Osteoblast (primary cell): ENCODE results near the gene UMODL1. TPM values are rescaled to one million over a fixed set of nuclear protein-coding genes. Genes with fewer than 3 reads are reported as not detected.

Experiments
- DNase-seq: peaks from one replicate; pipeline ENCODE4 v3.0.0; 2011; ENCODE audit warnings: low spot score, mixed read lengths; ENCODE audit not compliant: insufficient read length; ENCODE audit errors: missing footprints
- H2AFZ ChIP-seq: 2 replicates; pipeline ENCODE4 v1.6.0; 2011; ENCODE audit warnings: mild to moderate bottlenecking, low read length
- H3K27ac ChIP-seq: 2 replicates; pipeline ENCODE4 v1.5.1; 2011; ENCODE audit warnings: mild to moderate bottlenecking, low read depth, low read length, moderate library complexity
- H3K27me3 ChIP-seq: 2 replicates; pipeline ENCODE4 v1.6.0; 2012; ENCODE audit warnings: mild to moderate bottlenecking, control low read depth, inconsistent platforms, low read length, moderate library complexity; ENCODE audit not compliant: insufficient read depth
- H3K36me3 ChIP-seq: 2 replicates; pipeline ENCODE4 v1.5.1; 2011; ENCODE audit warnings: mild to moderate bottlenecking, low read length, control low read depth, moderate library complexity; ENCODE audit not compliant: insufficient read depth
- H3K4me1 ChIP-seq: 2 replicates; pipeline ENCODE4 v1.5.1; 2011; ENCODE audit warnings: mild to moderate bottlenecking, low read length, control low read depth, moderate library complexity; ENCODE audit not compliant: insufficient read depth
- H3K4me2 ChIP-seq: 2 replicates; pipeline ENCODE4 v1.6.0; 2011; ENCODE audit warnings: mild to moderate bottlenecking, low read length; ENCODE audit not compliant: insufficient read depth
- H3K4me3 ChIP-seq: fragments of 200-600 bp; sonication (generic); 3 replicates; pipeline ENCODE4 v1.5.1; 2012; ENCODE audit warnings: mild to moderate bottlenecking, low read length, inconsistent platforms; ENCODE audit not compliant: insufficient read depth
- H3K79me2 ChIP-seq: 2 replicates; pipeline ENCODE4 v1.6.0; 2012; ENCODE audit warnings: mild to moderate bottlenecking, low read length, control low read depth, inconsistent platforms; ENCODE audit not compliant: insufficient read depth
- H3K9me3 ChIP-seq: 2 replicates; pipeline ENCODE4 v1.5.1; 2011; ENCODE audit warnings: low read depth, low read length, control low read depth
- H4K20me1 ChIP-seq: 2 replicates; pipeline ENCODE4 v1.6.0; 2012; ENCODE audit warnings: mild to moderate bottlenecking, low read length, control low read depth; ENCODE audit not compliant: insufficient read depth
- total RNA-seq: library from RNA; depleted of rRNA; stranded (reverse); fragments of >200 nt; gene quantifications from 2 replicates; pipeline ENCODE4 v1.2.3, GENCODE V29; 2012
- TF ChIP-seq, protein P1 (sequence below): IDR thresholded peaks from 2 replicates; pipeline ENCODE4 v1.5.1; 2011; ENCODE audit warnings: mild to moderate bottlenecking, low read depth, low read length, moderate library complexity; ENCODE audit errors: extremely low read depth

The UMODL1 gene
- total RNA-seq, 1 donor = not detected

- H3K27me3 ChIP-seq = peaks cover 3% of the 10 kb centered on the region
- H3K27ac ChIP-seq = no peak overlapping the region
- no peaks in the 10 kb centered on the region for H3K9me3 ChIP-seq
- no peak overlapping the region for H2AFZ ChIP-seq
- peak; percentile 59 for DNase-seq
- no peaks in the 10 kb centered on the region for H3K4me1 ChIP-seq
- no peaks in the 10 kb centered on the region for H3K36me3 ChIP-seq
- H3K4me3 ChIP-seq = no peak overlapping the region
- TF ChIP-seq, protein P1, sequence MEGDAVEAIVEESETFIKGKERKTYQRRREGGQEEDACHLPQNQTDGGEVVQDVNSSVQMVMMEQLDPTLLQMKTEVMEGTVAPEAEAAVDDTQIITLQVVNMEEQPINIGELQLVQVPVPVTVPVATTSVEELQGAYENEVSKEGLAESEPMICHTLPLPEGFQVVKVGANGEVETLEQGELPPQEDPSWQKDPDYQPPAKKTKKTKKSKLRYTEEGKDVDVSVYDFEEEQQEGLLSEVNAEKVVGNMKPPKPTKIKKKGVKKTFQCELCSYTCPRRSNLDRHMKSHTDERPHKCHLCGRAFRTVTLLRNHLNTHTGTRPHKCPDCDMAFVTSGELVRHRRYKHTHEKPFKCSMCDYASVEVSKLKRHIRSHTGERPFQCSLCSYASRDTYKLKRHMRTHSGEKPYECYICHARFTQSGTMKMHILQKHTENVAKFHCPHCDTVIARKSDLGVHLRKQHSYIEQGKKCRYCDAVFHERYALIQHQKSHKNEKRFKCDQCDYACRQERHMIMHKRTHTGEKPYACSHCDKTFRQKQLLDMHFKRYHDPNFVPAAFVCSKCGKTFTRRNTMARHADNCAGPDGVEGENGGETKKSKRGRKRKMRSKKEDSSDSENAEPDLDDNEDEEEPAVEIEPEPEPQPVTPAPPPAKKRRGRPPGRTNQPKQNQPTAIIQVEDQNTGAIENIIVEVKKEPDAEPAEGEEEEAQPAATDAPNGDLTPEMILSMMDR = no peak
- H3K4me2 ChIP-seq = no peak overlapping the region
- no peaks in the 10 kb centered on the region for H3K79me2 ChIP-seq
- H4K20me1 ChIP-seq = no peaks in the 10 kb centered on the region
Observed at GRCh38 chr21:42155045-42155855, 84.1 kb downstream of the UMODL1 start.

- H4K20me1 ChIP-seq = no peaks in the 10 kb centered on the region
- H2AFZ ChIP-seq = no peak overlapping the region
- DNase-seq = no peak
- no peak overlapping the region for H3K27ac ChIP-seq
- H3K4me3 ChIP-seq = no peak overlapping the region
- H3K27me3 ChIP-seq = peaks cover 3% of the 10 kb centered on the region
- H3K79me2 ChIP-seq = no peaks in the 10 kb centered on the region
- H3K36me3 ChIP-seq = no peaks in the 10 kb centered on the region
- H3K9me3 ChIP-seq = no peaks in the 10 kb centered on the region
- H3K4me2 ChIP-seq = no peak overlapping the region
- H3K4me1 ChIP-seq = no peaks in the 10 kb centered on the region
- TF ChIP-seq, protein P1 = no peak
Observed at GRCh38 chr21:42156690-42157605, 85.8 kb downstream of the UMODL1 start.

- H3K79me2 ChIP-seq = no peaks in the 10 kb centered on the region
- no peaks in the 10 kb centered on the region for H4K20me1 ChIP-seq
- peaks cover 3% of the 10 kb centered on the region for H3K27me3 ChIP-seq
- no peak overlapping the region for H3K4me3 ChIP-seq
- H3K27ac ChIP-seq = no peak overlapping the region
- TF ChIP-seq, protein P1 = no peak
- H2AFZ ChIP-seq = no peak overlapping the region
- no peaks in the 10 kb centered on the region for H3K36me3 ChIP-seq
- DNase-seq = no peak
- H3K9me3 ChIP-seq = no peaks in the 10 kb centered on the region
- no peaks in the 10 kb centered on the region for H3K4me1 ChIP-seq
- H3K4me2 ChIP-seq = no peak overlapping the region
Observed at GRCh38 chr21:42157606-42158310, 86.6 kb downstream of the UMODL1 start.
